ENCODE data around the gene TBC1D16. TPM values are rescaled to one million over a fixed set of nuclear protein-coding genes. Genes with fewer than 3 reads are reported as not detected.

The TBC1D16 gene
- total RNA-seq, 6 experiments from 2014 or later, result 5.8 to 21.0 (median 14.4) TPM

GRCh38 chr17:80024206-80024972, 11.3 kb downstream of the TBC1D16 start:
- peak overlapping the region; percentile 16 to 59 (median 52) for H3K4me3 ChIP-seq
- 29% methylated on average over 3 of the region's 10 CpGs for WGBS (ENCODE audit: insufficient coverage, low coverage, low lambda C conversion rate, missing lambda C conversion rate)

DNA sequence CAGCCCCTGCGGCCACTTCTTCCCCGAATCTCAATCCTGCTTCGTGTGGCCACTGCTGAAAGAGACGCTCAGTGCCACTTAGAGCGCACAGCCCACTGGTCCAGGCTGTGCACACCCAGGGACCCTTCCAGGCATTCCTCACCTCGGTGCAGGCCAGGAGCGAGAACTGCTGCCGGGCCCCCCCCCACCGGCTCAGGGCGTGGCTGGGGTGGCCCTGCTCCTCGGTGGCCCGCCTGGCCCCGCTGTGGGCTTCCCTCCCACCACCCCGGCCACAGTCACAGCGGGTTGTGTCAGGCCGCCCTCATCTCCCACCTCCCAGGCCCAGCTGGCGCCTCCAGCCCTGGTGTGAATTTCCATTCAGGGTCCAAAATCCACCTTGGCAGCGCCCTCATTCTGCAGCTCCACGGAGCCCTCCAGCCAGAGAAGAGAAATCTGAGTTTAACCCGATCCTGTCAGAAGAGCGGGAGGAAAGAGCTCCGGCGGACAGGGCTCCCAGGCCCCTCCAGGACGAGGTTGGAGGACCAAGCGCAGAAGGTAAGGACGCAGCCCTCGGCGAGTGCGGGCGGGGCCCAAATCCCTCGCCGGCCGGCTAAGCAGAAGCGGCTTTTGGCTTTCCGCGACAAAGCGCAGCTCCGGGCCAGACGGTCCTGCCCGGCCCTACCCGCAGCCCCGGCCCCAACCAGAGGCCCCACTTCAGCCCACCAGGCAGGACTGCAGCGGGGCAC, 12.0 kb downstream of the TBC1D16 start:
- 30% methylated on average over 4 of the region's 43 CpGs for WGBS (ENCODE audit: insufficient coverage, low coverage, low lambda C conversion rate, missing lambda C conversion rate)
- peak; percentile 25 to 56 (median 42) for ATAC-seq
- DNase-seq, result peak in 1 of 3 donors; percentile 86
- Histone ChIP-seq H3K27me3 (no peaks in the 10 kb centered on the region), H3K9me3 (no peaks in the 10 kb centered on the region), H3K4me3 (peak overlapping the region; percentile 16 to 59 (median 52)), H3K4me1 (peaks cover 0 to 55% (median 27%) of the 10 kb centered on the region in 4 donors), H3K27ac (peak overlapping the region in 2 of 3 donors; percentile 84 to 87), H3K36me3 (no peaks in the 10 kb centered on the region)
- intact Hi-C loops (cut with DNase I), result no loop called here
- TF ChIP-seq POLR2A (IDR thresholded peaks at IDR 0.05), result no peak
- TF ChIP-seq CTCF (IDR thresholded peaks at IDR 0.05), result no peak

More at GRCh38 chr17:80024206-80024972, 11.3 kb downstream of the TBC1D16 start:
- TF ChIP-seq POLR2A (IDR thresholded peaks at IDR 0.05) (no peak), CTCF (IDR thresholded peaks at IDR 0.05) (no peak)
- Histone ChIP-seq H3K36me3 (no peaks in the 10 kb centered on the region), H3K4me1 (peaks cover 0 to 58% (median 25%) of the 10 kb centered on the region in 4 donors), H3K9me3 (no peaks in the 10 kb centered on the region), H3K27me3 (no peaks in the 10 kb centered on the region), H3K27ac (peak overlapping the region in 2 of 3 donors; percentile 84 to 87)
- DNase-seq (no peak), ATAC-seq (peak in 2 of 4 donors; percentile 0 to 1)
- intact Hi-C loops (cut with DNase I), result no loop called here

DNA sequence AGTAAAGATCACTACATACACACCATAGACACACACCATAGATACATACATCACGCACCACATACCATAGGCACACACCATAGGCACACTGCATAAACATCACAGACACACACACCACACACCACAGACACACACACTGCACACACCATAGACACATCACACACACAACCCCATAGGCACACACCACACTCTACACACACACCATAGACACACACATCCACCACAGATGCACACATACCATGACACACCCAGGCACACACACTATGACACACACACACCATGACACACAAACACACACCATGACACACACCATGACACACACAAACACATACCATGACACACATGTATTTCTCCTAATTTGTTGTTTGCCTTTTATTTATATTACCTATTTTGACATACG, 14.1 kb downstream of the TBC1D16 start:
- DNase-seq (no peak), ATAC-seq (no peak)
- no peaks in the 10 kb centered on the region for H3K27me3 ChIP-seq
- H3K36me3 ChIP-seq, result no peaks in the 10 kb centered on the region
- H3K27ac ChIP-seq, result no peak overlapping the region
- H3K4me1 ChIP-seq, result peaks cover 0 to 45% (median 19%) of the 10 kb centered on the region in 4 donors
- 100% methylated on average over 2 of the region's 2 CpGs for WGBS (ENCODE audit: insufficient coverage, low coverage, low lambda C conversion rate, missing lambda C conversion rate)
- H3K4me3 ChIP-seq, result no peak overlapping the region
- H3K9me3 ChIP-seq, result no peaks in the 10 kb centered on the region
- intact Hi-C loops (cut with DNase I), result no loop called here
- TF ChIP-seq POLR2A (IDR thresholded peaks at IDR 0.05), result no peak

GRCh38 chr17:80018917-80019651, 16.6 kb downstream of the TBC1D16 start:
- peak in 2 of 3 donors; percentile 89 to 91 for DNase-seq
- intact Hi-C loops (cut with DNase I), result no loop called here
- Histone ChIP-seq H3K27me3 (no peaks in the 10 kb centered on the region), H3K36me3 (no peaks in the 10 kb centered on the region), H3K4me1 (peaks cover 0 to 32% (median 15%) of the 10 kb centered on the region in 4 donors), H3K27ac (peak overlapping the region; percentile 10 to 90 (median 89)), H3K4me3 (no peak overlapping the region), H3K9me3 (no peaks in the 10 kb centered on the region)
- 61% methylated on average over 18 of the region's 21 CpGs for WGBS (ENCODE audit: insufficient coverage, low coverage, low lambda C conversion rate, missing lambda C conversion rate)
- ATAC-seq, result peak; percentile 57 to 79 (median 74)
- TF ChIP-seq POLR2A (IDR thresholded peaks at IDR 0.05) (no peak), CTCF (IDR thresholded peaks at IDR 0.05) (no peak)

Measured in right lobe of liver (tissue), 6 donors.